ENCODE results near the gene TBL1Y. TPM values are rescaled to one million over a fixed set of nuclear protein-coding genes. Genes with fewer than 3 reads are reported as not detected.

The TBL1Y gene
- total RNA-seq, 1 donor from 2014 or later, result not detected

DNA sequence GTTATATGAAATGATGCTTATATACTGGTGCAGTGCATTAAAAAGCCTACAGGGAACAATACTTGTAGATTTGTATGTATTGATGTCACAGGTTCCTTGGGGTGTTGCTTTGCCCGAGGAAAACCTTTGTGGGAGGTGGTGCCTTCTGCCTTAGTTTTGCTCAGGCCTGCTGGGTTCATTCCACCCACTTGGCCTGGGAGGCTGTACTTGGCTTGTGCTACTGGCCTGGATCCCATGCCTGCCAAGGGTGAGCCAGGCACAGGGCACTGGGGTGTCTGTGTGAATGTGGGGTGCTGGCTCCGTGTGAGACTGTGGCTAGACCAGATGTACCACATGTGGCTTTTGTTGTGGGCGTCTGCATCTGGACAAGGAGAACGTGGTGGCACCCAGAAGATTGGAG lies 17.8 kb downstream of the TBL1Y start:
- H3K27me3 Mint-ChIP-seq (ENCODE audit: unreplicated experiment), result peaks cover 1% of the 10 kb centered on the region
- H3K36me3 Mint-ChIP-seq (ENCODE audit: unreplicated experiment), result no peaks in the 10 kb centered on the region
- no peak for DNase-seq
- TF ChIP-seq CTCF (IDR thresholded peaks at IDR 0.05; ENCODE audit: partially characterized antibody, unreplicated experiment), result no peak
- H3K9me3 Mint-ChIP-seq (ENCODE audit: unreplicated experiment), result no peaks in the 10 kb centered on the region
- no peak overlapping the region for H3K27ac Mint-ChIP-seq (ENCODE audit: unreplicated experiment)
- H3K4me1 Mint-ChIP-seq (ENCODE audit: low read depth, unreplicated experiment), result no peaks in the 10 kb centered on the region
- no peak overlapping the region for H3K4me3 Mint-ChIP-seq (ENCODE audit: unreplicated experiment)

DNA sequence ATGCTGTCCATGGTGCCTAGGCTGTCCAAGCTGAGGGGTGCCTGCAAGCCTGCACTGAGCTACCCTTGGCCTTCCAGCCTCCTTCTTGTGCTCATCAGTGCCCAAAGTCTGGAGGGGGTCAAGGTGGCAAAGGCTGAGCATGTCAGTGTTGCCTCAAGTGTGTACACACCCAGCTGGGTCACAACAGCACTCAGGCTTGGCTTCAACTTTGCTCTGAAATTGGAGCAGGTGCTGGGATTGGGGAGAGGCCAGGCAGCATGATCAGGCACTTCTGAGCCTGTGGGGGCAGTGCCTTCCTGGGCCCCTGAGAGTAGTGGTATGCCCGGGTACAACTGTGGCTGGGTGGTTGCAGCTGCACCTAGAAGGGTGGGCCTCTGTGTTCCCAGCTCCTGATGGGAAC lies 18.7 kb downstream of the TBL1Y start:
- Mint-ChIP-seq H3K27ac (ENCODE audit: unreplicated experiment) (no peak overlapping the region), H3K27me3 (ENCODE audit: unreplicated experiment) (peaks cover 1% of the 10 kb centered on the region), H3K36me3 (ENCODE audit: unreplicated experiment) (no peaks in the 10 kb centered on the region), H3K4me1 (ENCODE audit: low read depth, unreplicated experiment) (no peaks in the 10 kb centered on the region), H3K9me3 (ENCODE audit: unreplicated experiment) (no peaks in the 10 kb centered on the region), H3K4me3 (ENCODE audit: unreplicated experiment) (no peak overlapping the region)
- no peak for DNase-seq
- no peak for TF ChIP-seq CTCF (IDR thresholded peaks at IDR 0.05; ENCODE audit: partially characterized antibody, unreplicated experiment)

DNA sequence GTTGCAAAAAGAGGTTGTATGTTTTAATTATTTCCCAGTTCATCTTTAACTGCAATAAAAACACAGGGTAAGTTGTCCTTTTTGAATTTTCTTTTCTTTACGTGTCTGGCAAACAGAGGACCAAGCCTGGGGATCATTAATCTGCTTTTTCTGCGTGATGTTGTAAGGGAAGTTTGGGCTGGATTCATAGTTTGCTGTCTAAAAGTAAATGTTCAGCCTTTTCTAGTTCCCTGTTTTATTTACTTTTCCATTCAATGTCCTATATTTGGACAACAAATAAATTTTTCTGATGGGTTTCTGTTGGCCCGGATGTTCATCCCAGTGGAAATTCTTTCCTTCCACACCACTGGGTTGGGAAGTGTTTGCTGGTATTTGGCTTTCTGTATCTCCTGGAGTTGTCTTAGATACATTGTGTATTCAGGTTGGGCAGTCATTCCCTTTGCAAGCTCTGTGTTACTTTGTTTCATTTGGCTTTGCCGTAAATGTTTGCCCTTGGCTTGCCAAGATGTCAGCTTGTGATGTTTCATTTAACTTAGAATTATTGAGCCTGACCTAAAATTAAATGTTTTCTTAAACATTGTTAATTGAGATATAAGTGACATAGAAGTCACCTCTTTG lies 21.4 kb downstream of the TBL1Y start:
- Mint-ChIP-seq H3K27me3 (ENCODE audit: unreplicated experiment) (peaks cover 1% of the 10 kb centered on the region), H3K4me1 (ENCODE audit: low read depth, unreplicated experiment) (no peaks in the 10 kb centered on the region), H3K4me3 (ENCODE audit: unreplicated experiment) (no peak overlapping the region), H3K9me3 (ENCODE audit: unreplicated experiment) (no peaks in the 10 kb centered on the region), H3K36me3 (ENCODE audit: unreplicated experiment) (no peaks in the 10 kb centered on the region), H3K27ac (ENCODE audit: unreplicated experiment) (no peak overlapping the region)
- no peak for DNase-seq
- no peak for TF ChIP-seq CTCF (IDR thresholded peaks at IDR 0.05; ENCODE audit: partially characterized antibody, unreplicated experiment)

DNA sequence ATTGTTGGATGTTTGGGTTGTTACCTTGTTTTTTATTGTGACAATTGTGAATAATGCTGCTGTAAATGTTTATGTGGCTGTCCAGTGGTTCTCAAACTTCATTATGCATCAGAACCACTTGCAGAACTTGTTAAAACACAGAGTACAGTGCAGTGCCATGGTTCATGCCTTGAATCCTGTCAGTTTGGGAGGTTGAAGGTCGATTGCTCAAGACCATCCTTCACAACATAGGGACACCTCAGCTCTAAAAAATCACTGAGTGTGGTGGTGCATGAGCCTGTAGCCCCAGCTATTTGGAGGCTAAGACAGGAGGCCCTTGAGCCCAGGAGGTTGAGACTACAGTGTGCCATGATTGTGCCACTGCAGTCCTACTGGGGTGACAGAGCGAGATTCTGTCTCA lies 25.0 kb downstream of the TBL1Y start:
- Mint-ChIP-seq H3K4me3 (ENCODE audit: unreplicated experiment) (no peak overlapping the region), H3K27ac (ENCODE audit: unreplicated experiment) (no peak overlapping the region), H3K9me3 (ENCODE audit: unreplicated experiment) (no peaks in the 10 kb centered on the region), H3K36me3 (ENCODE audit: unreplicated experiment) (no peaks in the 10 kb centered on the region), H3K27me3 (ENCODE audit: unreplicated experiment) (no peaks in the 10 kb centered on the region), H3K4me1 (ENCODE audit: low read depth, unreplicated experiment) (no peaks in the 10 kb centered on the region)
- no peak for TF ChIP-seq CTCF (IDR thresholded peaks at IDR 0.05; ENCODE audit: partially characterized antibody, unreplicated experiment)
- DNase-seq, result no peak

DNA sequence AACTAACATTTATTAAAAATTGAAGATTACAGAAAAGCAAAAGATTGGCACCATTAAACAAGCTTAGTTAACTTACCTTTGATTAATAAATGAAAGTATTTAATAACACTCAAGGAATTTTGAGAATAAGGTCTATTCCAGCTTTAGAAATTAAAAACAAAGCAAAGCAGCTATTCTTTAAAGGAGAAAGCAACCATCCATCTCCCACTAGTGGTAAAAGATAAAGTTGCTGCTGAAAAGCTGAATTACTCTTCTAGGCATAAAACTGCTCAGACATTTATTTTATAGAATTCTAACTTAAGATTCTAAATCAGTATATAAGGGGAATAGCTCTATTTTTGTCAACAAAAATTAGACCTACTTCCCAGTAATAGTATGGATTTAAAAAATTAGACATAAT lies 37.2 kb downstream of the TBL1Y start:
- no peak for TF ChIP-seq CTCF (IDR thresholded peaks at IDR 0.05; ENCODE audit: partially characterized antibody, unreplicated experiment)
- no peak for DNase-seq
- Mint-ChIP-seq H3K4me3 (ENCODE audit: unreplicated experiment) (no peak overlapping the region), H3K27me3 (ENCODE audit: unreplicated experiment) (no peaks in the 10 kb centered on the region), H3K36me3 (ENCODE audit: unreplicated experiment) (no peaks in the 10 kb centered on the region), H3K4me1 (ENCODE audit: low read depth, unreplicated experiment) (no peaks in the 10 kb centered on the region), H3K9me3 (ENCODE audit: unreplicated experiment) (no peaks in the 10 kb centered on the region), H3K27ac (ENCODE audit: unreplicated experiment) (no peak overlapping the region)

All from glutamatergic neuron (in vitro differentiated cells).